Measurements from ENCODE around the gene NAT14. TPM values are rescaled to one million over a fixed set of nuclear protein-coding genes. Genes with fewer than 3 reads are reported as not detected.

NAT14 gene
- total and polyA plus RNA-seq, 2 of the 8 experiments (the other 6 are each of a cell fraction or from before 2014, with no cell fraction given) = 47.1 to 71.2 TPM

Other genes starting within 250 kb of the NAT14 start
- 74.4 and 75.6 TPM in 2 replicates for gene PPP6R1, start 226.2 kb upstream of the NAT14 start, total RNA-seq (2021; fragmentation: NEBNext Ultra II Directional; extraction: Animal tissue kit (Norgen Biotek cat#: 25700))
- 36.4 and 52.5 TPM in 2 replicates for gene PPP6R1, start 226.2 kb upstream of the NAT14 start, polyA plus RNA-seq (2011; rRNA removed)
- 63.4 and 68.8 TPM in 2 replicates for gene HSPBP1, start 205.1 kb upstream of the NAT14 start, total RNA-seq (2021; fragmentation: NEBNext Ultra II Directional; extraction: Animal tissue kit (Norgen Biotek cat#: 25700))
- 100 and 111 TPM in 2 replicates for gene HSPBP1, start 205.1 kb upstream of the NAT14 start, polyA plus RNA-seq (2011; rRNA removed)
- 32.7 and 33.6 TPM in 2 replicates for gene BRSK1, start 201.2 kb upstream of the NAT14 start, total RNA-seq (2021; fragmentation: NEBNext Ultra II Directional; extraction: Animal tissue kit (Norgen Biotek cat#: 25700))
- gene BRSK1, start 201.2 kb upstream of the NAT14 start, polyA plus RNA-seq (2011; rRNA removed) = 27.6 and 55.2 TPM in 2 replicates
- 0.88 and 0.91 TPM in 2 replicates for gene TMEM150B, start 159.8 kb upstream of the NAT14 start, total RNA-seq (2021; fragmentation: NEBNext Ultra II Directional; extraction: Animal tissue kit (Norgen Biotek cat#: 25700))
- gene TMEM150B, start 159.8 kb upstream of the NAT14 start, polyA plus RNA-seq (2011; rRNA removed) = 0.41 and 0.46 TPM in 2 replicates
- gene KMT5C, start 145.3 kb upstream of the NAT14 start, total RNA-seq (2021; fragmentation: NEBNext Ultra II Directional; extraction: Animal tissue kit (Norgen Biotek cat#: 25700)) = 31.5 and 33.4 TPM in 2 replicates
- 24.9 and 59.4 TPM in 2 replicates for gene KMT5C, start 145.3 kb upstream of the NAT14 start, polyA plus RNA-seq (2011; rRNA removed)
- gene COX6B2, start 130.5 kb upstream of the NAT14 start, total RNA-seq (2021; fragmentation: NEBNext Ultra II Directional; extraction: Animal tissue kit (Norgen Biotek cat#: 25700)) = 6.4 and 6.5 TPM in 2 replicates
- gene COX6B2, start 130.5 kb upstream of the NAT14 start, polyA plus RNA-seq (2011; rRNA removed) = 4.9 and 12.2 TPM in 2 replicates
- gene GARIN5B, start 121.9 kb upstream of the NAT14 start, total RNA-seq (2021; fragmentation: NEBNext Ultra II Directional; extraction: Animal tissue kit (Norgen Biotek cat#: 25700)) = not detected in 2 replicates
- 0.03 and 0.05 TPM in 2 replicates for gene GARIN5B, start 121.9 kb upstream of the NAT14 start, polyA plus RNA-seq (2011; rRNA removed)
- gene IL11, start 114.7 kb upstream of the NAT14 start, total RNA-seq (2021; fragmentation: NEBNext Ultra II Directional; extraction: Animal tissue kit (Norgen Biotek cat#: 25700)) = 1.6 and 2.8 TPM in 2 replicates
- gene IL11, start 114.7 kb upstream of the NAT14 start, polyA plus RNA-seq (2011; rRNA removed) = 1.7 and 2.7 TPM in 2 replicates
- 1.4 TPM in 1 of 2 replicates, not detected in the other for gene TMEM190, start 108.4 kb upstream of the NAT14 start, total RNA-seq (2021; fragmentation: NEBNext Ultra II Directional; extraction: Animal tissue kit (Norgen Biotek cat#: 25700))
- 1.6 and 4.5 TPM in 2 replicates for gene TMEM190, start 108.4 kb upstream of the NAT14 start, polyA plus RNA-seq (2011; rRNA removed)
- gene TMEM238, start 100.9 kb upstream of the NAT14 start, total RNA-seq (2021; fragmentation: NEBNext Ultra II Directional; extraction: Animal tissue kit (Norgen Biotek cat#: 25700)) = 3.8 and 3.9 TPM in 2 replicates
- 0.49 and 0.53 TPM in 2 replicates for gene TMEM238, start 100.9 kb upstream of the NAT14 start, polyA plus RNA-seq (2011; rRNA removed)
- 2,123 and 2,232 TPM in 2 replicates for gene RPL28, start 99.3 kb upstream of the NAT14 start, total RNA-seq (2021; fragmentation: NEBNext Ultra II Directional; extraction: Animal tissue kit (Norgen Biotek cat#: 25700))
- gene RPL28, start 99.3 kb upstream of the NAT14 start, polyA plus RNA-seq (2011; rRNA removed) = 6,692 and 8,402 TPM in 2 replicates
- gene UBE2S, start 77.4 kb upstream of the NAT14 start, total RNA-seq (2021; fragmentation: NEBNext Ultra II Directional; extraction: Animal tissue kit (Norgen Biotek cat#: 25700)) = 398 and 402 TPM in 2 replicates
- gene UBE2S, start 77.4 kb upstream of the NAT14 start, polyA plus RNA-seq (2011; rRNA removed) = 466 and 530 TPM in 2 replicates
- gene SHISA7, start 41.9 kb upstream of the NAT14 start, total RNA-seq (2021; fragmentation: NEBNext Ultra II Directional; extraction: Animal tissue kit (Norgen Biotek cat#: 25700)) = 0.98 and 1.0 TPM in 2 replicates
- gene SHISA7, start 41.9 kb upstream of the NAT14 start, polyA plus RNA-seq (2011; rRNA removed) = 0.76 and 1.1 TPM in 2 replicates
- 96.9 and 106 TPM in 2 replicates for gene ISOC2, start 23.5 kb upstream of the NAT14 start, total RNA-seq (2021; fragmentation: NEBNext Ultra II Directional; extraction: Animal tissue kit (Norgen Biotek cat#: 25700))
- gene ISOC2, start 23.5 kb upstream of the NAT14 start, polyA plus RNA-seq (2011; rRNA removed) = 152 and 195 TPM in 2 replicates
- 3.2 and 3.6 TPM in 2 replicates for gene C19orf85, start 20.4 kb upstream of the NAT14 start, total RNA-seq (2021; fragmentation: NEBNext Ultra II Directional; extraction: Animal tissue kit (Norgen Biotek cat#: 25700))
- 2.2 and 3.3 TPM in 2 replicates for gene C19orf85, start 20.4 kb upstream of the NAT14 start, polyA plus RNA-seq (2011; rRNA removed)
- gene ZNF628, start 8.6 kb upstream of the NAT14 start, total RNA-seq (2021; fragmentation: NEBNext Ultra II Directional; extraction: Animal tissue kit (Norgen Biotek cat#: 25700)) = 10.8 and 12.9 TPM in 2 replicates
- 1.7 and 4.5 TPM in 2 replicates for gene ZNF628, start 8.6 kb upstream of the NAT14 start, polyA plus RNA-seq (2011; rRNA removed)
- gene SSC5D, start 3.2 kb downstream of the NAT14 start, total RNA-seq (2021; fragmentation: NEBNext Ultra II Directional; extraction: Animal tissue kit (Norgen Biotek cat#: 25700)) = 1.7 and 2.3 TPM in 2 replicates
- gene SSC5D, start 3.2 kb downstream of the NAT14 start, polyA plus RNA-seq (2011; rRNA removed) = 0.39 and 0.72 TPM in 2 replicates
- gene SBK2, start 51.9 kb downstream of the NAT14 start, total RNA-seq (2021; fragmentation: NEBNext Ultra II Directional; extraction: Animal tissue kit (Norgen Biotek cat#: 25700)) = 3.9 and 4.1 TPM in 2 replicates
- 3.2 and 7.4 TPM in 2 replicates for gene SBK2, start 51.9 kb downstream of the NAT14 start, polyA plus RNA-seq (2011; rRNA removed)
- 0.76 and 0.94 TPM in 2 replicates for gene SBK3, start 60.4 kb downstream of the NAT14 start, total RNA-seq (2021; fragmentation: NEBNext Ultra II Directional; extraction: Animal tissue kit (Norgen Biotek cat#: 25700))
- 1.5 and 2.8 TPM in 2 replicates for gene SBK3, start 60.4 kb downstream of the NAT14 start, polyA plus RNA-seq (2011; rRNA removed)
- gene ZNF579, start 95.7 kb downstream of the NAT14 start, total RNA-seq (2021; fragmentation: NEBNext Ultra II Directional; extraction: Animal tissue kit (Norgen Biotek cat#: 25700)) = 18.9 and 19.0 TPM in 2 replicates
- 10.0 and 16.4 TPM in 2 replicates for gene ZNF579, start 95.7 kb downstream of the NAT14 start, polyA plus RNA-seq (2011; rRNA removed)
- gene FIZ1, start 114.3 kb downstream of the NAT14 start, total RNA-seq (2021; fragmentation: NEBNext Ultra II Directional; extraction: Animal tissue kit (Norgen Biotek cat#: 25700)) = 17.6 and 18.5 TPM in 2 replicates
- 9.1 and 13.0 TPM in 2 replicates for gene FIZ1, start 114.3 kb downstream of the NAT14 start, polyA plus RNA-seq (2011; rRNA removed)
- 4.7 and 5.4 TPM in 2 replicates for gene ZNF524, start 115.1 kb downstream of the NAT14 start, total RNA-seq (2021; fragmentation: NEBNext Ultra II Directional; extraction: Animal tissue kit (Norgen Biotek cat#: 25700))
- gene ZNF524, start 115.1 kb downstream of the NAT14 start, polyA plus RNA-seq (2011; rRNA removed) = 4.4 and 7.0 TPM in 2 replicates
- gene ZNF865, start 120.5 kb downstream of the NAT14 start, total RNA-seq (2021; fragmentation: NEBNext Ultra II Directional; extraction: Animal tissue kit (Norgen Biotek cat#: 25700)) = 13.6 and 14.6 TPM in 2 replicates
- 3.5 and 5.9 TPM in 2 replicates for gene ZNF865, start 120.5 kb downstream of the NAT14 start, polyA plus RNA-seq (2011; rRNA removed)
- gene ZNF784, start 139.4 kb downstream of the NAT14 start, total RNA-seq (2021; fragmentation: NEBNext Ultra II Directional; extraction: Animal tissue kit (Norgen Biotek cat#: 25700)) = 8.0 and 8.6 TPM in 2 replicates
- 6.5 and 9.8 TPM in 2 replicates for gene ZNF784, start 139.4 kb downstream of the NAT14 start, polyA plus RNA-seq (2011; rRNA removed)
- gene ZNF580, start 155.8 kb downstream of the NAT14 start, total RNA-seq (2021; fragmentation: NEBNext Ultra II Directional; extraction: Animal tissue kit (Norgen Biotek cat#: 25700)) = 24.6 and 26.3 TPM in 2 replicates
- 12.0 and 25.4 TPM in 2 replicates for gene ZNF580, start 155.8 kb downstream of the NAT14 start, polyA plus RNA-seq (2011; rRNA removed)
- 73.0 and 76.0 TPM in 2 replicates for gene ZNF581, start 158.5 kb downstream of the NAT14 start, total RNA-seq (2021; fragmentation: NEBNext Ultra II Directional; extraction: Animal tissue kit (Norgen Biotek cat#: 25700))
- gene ZNF581, start 158.5 kb downstream of the NAT14 start, polyA plus RNA-seq (2011; rRNA removed) = 76.1 and 97.6 TPM in 2 replicates
- gene CCDC106, start 163.0 kb downstream of the NAT14 start, total RNA-seq (2021; fragmentation: NEBNext Ultra II Directional; extraction: Animal tissue kit (Norgen Biotek cat#: 25700)) = 19.1 and 20.1 TPM in 2 replicates
- 12.0 and 19.4 TPM in 2 replicates for gene CCDC106, start 163.0 kb downstream of the NAT14 start, polyA plus RNA-seq (2011; rRNA removed)
- 252 and 269 TPM in 2 replicates for gene U2AF2, start 169.8 kb downstream of the NAT14 start, total RNA-seq (2021; fragmentation: NEBNext Ultra II Directional; extraction: Animal tissue kit (Norgen Biotek cat#: 25700))
- 162 and 297 TPM in 2 replicates for gene U2AF2, start 169.8 kb downstream of the NAT14 start, polyA plus RNA-seq (2011; rRNA removed)
- gene EPN1, start 190.0 kb downstream of the NAT14 start, total RNA-seq (2021; fragmentation: NEBNext Ultra II Directional; extraction: Animal tissue kit (Norgen Biotek cat#: 25700)) = 200 and 206 TPM in 2 replicates
- gene EPN1, start 190.0 kb downstream of the NAT14 start, polyA plus RNA-seq (2011; rRNA removed) = 49.6 and 116 TPM in 2 replicates